Lower leg skin (tissue), 3 donors: ENCODE data around the gene HAO1.

Experiments
- CTCF ChIP-seq, 3 donors: fragments of 450-650 bp; IDR thresholded peaks; one replicate each; pipeline ENCODE4 v1.5.1; 2016; ENCODE audit warnings: antibody characterized with exemption in 3 of 3, mild to moderate bottlenecking in 3 of 3, moderate library complexity in 2 of 3
- POLR2A ChIP-seq, 2 donors: fragments of 450-650 bp; IDR thresholded peaks; one replicate each; pipeline ENCODE4 v1.6.1; 2016 to 2017; ENCODE audit warnings: antibody characterized with exemption in 2 of 2, mild to moderate bottlenecking in 1 of 2, moderate library complexity in 1 of 2

- TF ChIP-seq CTCF (IDR thresholded peaks at IDR 0.05) (no peak), POLR2A (IDR thresholded peaks at IDR 0.05) (no peak)
These were observed 25.9 kb upstream of the HAO1 start for GRCh38 chr20:7966176-7966575.
